PC-9 (cell line): Measurements from ENCODE around the gene DSCAM. TPM values are rescaled to one million over a fixed set of nuclear protein-coding genes. Genes with fewer than 3 reads are reported as not detected.

Source experiments
- BruUV-seq: library from RNA; stranded (reverse); fragments of 400-500 nt; replicated peaks from 2 replicates; lab custom pipeline; 2021; lab: Mats Ljungman, UMichigan
- CTCF ChIA-PET: fragments of 300-600 bp; sonication (Branson Sonifier 250); formaldehyde crosslinking; loops from one replicate; lab custom pipeline; 2022; ENCODE audit warnings: antibody characterized with exemption; lab: Charles Lee
- POLR2A ChIA-PET: fragments of 300-600 bp; sonication (Branson Sonifier 250); formaldehyde crosslinking; loops from one replicate; lab custom pipeline; 2022; ENCODE audit warnings: antibody characterized with exemption; ENCODE audit not compliant: unreplicated experiment; lab: Charles Lee
- DNase-seq, 2 experiments: peaks; one replicate each; pipeline versions ENCODE4 v3.0.0 to v3.0.0-alpha.2; 2015 to 2022; ENCODE audit warnings: mixed read lengths in 1 of 2
- H2AFZ ChIP-seq: fragments of 200-600 bp; sonication (generic); 2 replicates; pipeline ENCODE4 v1.8.1; 2017; ENCODE audit warnings: antibody characterized with exemption
- H3F3A ChIP-seq: fragments of 200-600 bp; sonication (generic); 2 replicates; pipeline ENCODE4 v1.8.1; 2017; ENCODE audit warnings: antibody characterized with exemption, mild to moderate bottlenecking, low read depth; ENCODE audit not compliant: insufficient read depth
- H3K27ac ChIP-seq: fragments of 200-600 bp; sonication (generic); 2 replicates; pipeline ENCODE4 v1.6.1; 2016; ENCODE audit warnings: mixed run types
- H3K27me3 ChIP-seq: fragments of 200-600 bp; sonication (generic); 2 replicates; pipeline ENCODE4 v1.6.1; 2016; ENCODE audit warnings: low read depth, mixed run types; ENCODE audit not compliant: insufficient read depth
- H3K36me3 ChIP-seq: fragments of 200-600 bp; sonication (generic); 2 replicates; pipeline ENCODE4 v1.6.1; 2016; ENCODE audit warnings: low read depth, mixed run types
- H3K4me1 ChIP-seq: fragments of 200-600 bp; sonication (generic); replicated peaks from 2 replicates; pipeline ENCODE4 v1.6.1; 2016; ENCODE audit warnings: mixed run types; ENCODE audit not compliant: insufficient read depth
- H3K4me2 ChIP-seq: fragments of 200-600 bp; sonication (generic); 2 replicates; pipeline ENCODE4 v1.6.1; 2017; ENCODE audit warnings: mixed run types
- H3K4me3 ChIP-seq: fragments of 200-600 bp; sonication (generic); 2 replicates; pipeline ENCODE4 v1.6.1; 2016; ENCODE audit warnings: mixed run types
- H3K79me2 ChIP-seq: fragments of 200-600 bp; sonication (generic); 2 replicates; pipeline ENCODE4 v1.6.1; 2017; ENCODE audit warnings: low read depth, mixed run types
- H3K9me2 ChIP-seq: fragments of 200-600 bp; sonication (generic); 2 replicates; pipeline ENCODE4 v1.8.1; 2017; ENCODE audit warnings: mild to moderate bottlenecking; ENCODE audit not compliant: insufficient read depth
- H3K9me3 ChIP-seq: fragments of 200-600 bp; sonication (generic); 2 replicates; pipeline ENCODE4 v1.8.1; 2016; ENCODE audit warnings: low read depth; ENCODE audit not compliant: insufficient read depth
- H4K20me1 ChIP-seq: fragments of 200-600 bp; sonication (generic); 2 replicates; pipeline ENCODE4 v1.8.1; 2017; ENCODE audit not compliant: insufficient read depth
- EZH2 ChIP-seq: fragments of 200-600 bp; sonication (generic); IDR thresholded peaks from 2 replicates; pipeline ENCODE4 v1.8.0; 2017; ENCODE audit warnings: antibody characterized with exemption, low read depth
- intact Hi-C: fragments of 100-400 bp; cut with micrococcal nuclease; formaldehyde crosslinking; loops from one replicate; pipeline ENCODE4 v1.10.0; 2022; ENCODE audit not compliant: unreplicated experiment
- total RNA-seq: library from RNA; stranded (reverse); gene quantifications from 2 replicates; pipeline ENCODE4 v1.2.3, GENCODE V29; 2021
- TF ChIP-seq, protein P1 (sequence below): fragments of 200-600 bp; sonication (generic); conservative IDR thresholded peaks from 2 replicates; pipeline ENCODE4 v1.6.1; 2017; ENCODE audit warnings: mixed run types, antibody characterized with exemption, mild to moderate bottlenecking, moderate library complexity

The DSCAM gene
- total RNA-seq, 1 experiment from 2014 or later = not detected

DNA sequence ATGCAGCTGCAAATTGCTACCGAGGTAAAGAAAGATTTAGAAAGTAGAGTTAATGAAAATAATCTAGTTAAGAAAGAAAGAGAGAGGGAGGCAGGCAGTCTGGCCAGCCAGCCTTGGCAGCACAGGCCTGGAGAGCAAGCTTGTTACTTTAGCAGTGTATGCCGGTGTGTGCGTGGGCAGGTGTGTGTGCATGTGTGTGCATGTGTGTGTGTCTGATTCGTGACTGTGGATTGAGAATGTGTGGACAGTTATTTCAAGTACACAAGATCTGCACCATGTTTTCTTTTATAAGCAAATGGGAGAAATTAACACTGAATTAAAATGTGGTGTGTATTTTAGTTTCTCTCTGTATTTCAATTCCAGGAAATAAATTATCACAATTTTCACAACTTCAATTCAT, 211.6 kb downstream of the DSCAM start:
- Histone ChIP-seq H3F3A (no peaks in the 10 kb centered on the region), H3K79me2 (no peaks in the 10 kb centered on the region), H3K9me2 (no peaks in the 10 kb centered on the region), H2AFZ (no peak overlapping the region), H3K4me2 (no peak overlapping the region), H4K20me1 (no peaks in the 10 kb centered on the region), H3K9me3 (no peaks in the 10 kb centered on the region), H3K4me3 (no peak overlapping the region), H3K27ac (no peak overlapping the region), H3K36me3 (no peaks in the 10 kb centered on the region), H3K27me3 (peaks cover 12% of the 10 kb centered on the region; the same call in 1 of the 2 replicates), H3K4me1 (no peaks in the 10 kb centered on the region)
- TF ChIP-seq EZH2 = no peak
- TF ChIP-seq, protein P1, sequence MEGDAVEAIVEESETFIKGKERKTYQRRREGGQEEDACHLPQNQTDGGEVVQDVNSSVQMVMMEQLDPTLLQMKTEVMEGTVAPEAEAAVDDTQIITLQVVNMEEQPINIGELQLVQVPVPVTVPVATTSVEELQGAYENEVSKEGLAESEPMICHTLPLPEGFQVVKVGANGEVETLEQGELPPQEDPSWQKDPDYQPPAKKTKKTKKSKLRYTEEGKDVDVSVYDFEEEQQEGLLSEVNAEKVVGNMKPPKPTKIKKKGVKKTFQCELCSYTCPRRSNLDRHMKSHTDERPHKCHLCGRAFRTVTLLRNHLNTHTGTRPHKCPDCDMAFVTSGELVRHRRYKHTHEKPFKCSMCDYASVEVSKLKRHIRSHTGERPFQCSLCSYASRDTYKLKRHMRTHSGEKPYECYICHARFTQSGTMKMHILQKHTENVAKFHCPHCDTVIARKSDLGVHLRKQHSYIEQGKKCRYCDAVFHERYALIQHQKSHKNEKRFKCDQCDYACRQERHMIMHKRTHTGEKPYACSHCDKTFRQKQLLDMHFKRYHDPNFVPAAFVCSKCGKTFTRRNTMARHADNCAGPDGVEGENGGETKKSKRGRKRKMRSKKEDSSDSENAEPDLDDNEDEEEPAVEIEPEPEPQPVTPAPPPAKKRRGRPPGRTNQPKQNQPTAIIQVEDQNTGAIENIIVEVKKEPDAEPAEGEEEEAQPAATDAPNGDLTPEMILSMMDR = no peak
- ChIA-PET CTCF (no interaction called here), POLR2A (no interaction called here)
- BruUV-seq = no TSS peak
- no peak for DNase-seq
- intact Hi-C loops = no loop called here

GRCh38 chr21:40634141-40634540, 212.8 kb downstream of the DSCAM start:
- Histone ChIP-seq H3K4me3 (no peak overlapping the region), H3K9me2 (no peaks in the 10 kb centered on the region), H2AFZ (no peak overlapping the region), H3K36me3 (no peaks in the 10 kb centered on the region), H3F3A (no peaks in the 10 kb centered on the region), H3K79me2 (no peaks in the 10 kb centered on the region), H3K4me1 (no peaks in the 10 kb centered on the region), H3K9me3 (no peaks in the 10 kb centered on the region), H4K20me1 (no peaks in the 10 kb centered on the region), H3K27me3 (peaks cover 12% of the 10 kb centered on the region; the same call in 1 of the 2 replicates), H3K4me2 (no peak overlapping the region), H3K27ac (no peak overlapping the region)
- ChIA-PET POLR2A (no interaction called here), CTCF (no interaction called here)
- TF ChIP-seq, protein P1 = no peak
- BruUV-seq = no TSS peak
- intact Hi-C loops = no loop called here
- no peak for DNase-seq

- no peaks in the 10 kb centered on the region for H3K4me1 ChIP-seq
- ChIA-PET CTCF (no interaction called here), POLR2A (no interaction called here)
- TF ChIP-seq, protein P1 = no peak
- TF ChIP-seq EZH2 = no peak
- intact Hi-C loops = no loop called here
- H3F3A ChIP-seq = no peaks in the 10 kb centered on the region
- H3K27me3 ChIP-seq = peaks cover 12% of the 10 kb centered on the region; the same call in 1 of the 2 replicates
- no peaks in the 10 kb centered on the region for H3K36me3 ChIP-seq
- H2AFZ ChIP-seq = no peak overlapping the region
- no peaks in the 10 kb centered on the region for H3K79me2 ChIP-seq
- DNase-seq = no peak
- no peak overlapping the region for H3K27ac ChIP-seq
- no peaks in the 10 kb centered on the region for H3K9me2 ChIP-seq
- H3K4me3 ChIP-seq = no peak overlapping the region
- H3K4me2 ChIP-seq = no peak overlapping the region
- H3K9me3 ChIP-seq = no peaks in the 10 kb centered on the region
- BruUV-seq = no TSS peak
- no peaks in the 10 kb centered on the region for H4K20me1 ChIP-seq
Measured at GRCh38 chr21:40633048-40633447, 213.9 kb downstream of the DSCAM start.
